Trophoblast cell (in vitro differentiated cells and primary cell): ENCODE results near the gene GPR34.

Experiments
- DNase-seq, 2 donors: peaks; one replicate each; pipeline ENCODE4 v3.0.0-alpha.2; 2016
- H2AFZ ChIP-seq: 2 replicates; pipeline ENCODE4 v1.6.1; 2013; ENCODE audit warnings: low read length, moderate library complexity, mild to moderate bottlenecking; ENCODE audit not compliant: insufficient read depth, poor library complexity
- H2AK5ac ChIP-seq: 2 replicates; pipeline ENCODE4 v1.6.1; 2013; ENCODE audit warnings: mild to moderate bottlenecking, low read length
- H2BK120ac ChIP-seq: 2 replicates; pipeline ENCODE4 v1.6.1; 2013; ENCODE audit warnings: low read length, mild to moderate bottlenecking, moderate library complexity; ENCODE audit not compliant: insufficient read depth, poor library complexity
- H2BK12ac ChIP-seq: 2 replicates; pipeline ENCODE4 v1.6.1; 2013; ENCODE audit warnings: mild to moderate bottlenecking, low read length, moderate library complexity
- H2BK5ac ChIP-seq: 2 replicates; pipeline ENCODE4 v1.6.1; 2013; ENCODE audit warnings: low read length, low read depth, moderate library complexity, mild to moderate bottlenecking; ENCODE audit not compliant: poor library complexity
- H3K14ac ChIP-seq: 2 replicates; pipeline ENCODE4 v1.6.1; 2013; ENCODE audit warnings: mild to moderate bottlenecking, low read length
- H3K18ac ChIP-seq: 2 replicates; pipeline ENCODE4 v1.6.1; 2013; ENCODE audit warnings: mild to moderate bottlenecking, low read length
- H3K23ac ChIP-seq: 2 replicates; pipeline ENCODE4 v1.6.1; 2013; ENCODE audit warnings: low read length
- H3K27ac ChIP-seq: 2 replicates; pipeline ENCODE4 v1.5.1; 2013; ENCODE audit warnings: low read depth, mild to moderate bottlenecking, inconsistent platforms, low read length, moderate library complexity
- H3K27me3 ChIP-seq: 2 replicates; pipeline ENCODE4 v1.6.1; 2013; ENCODE audit warnings: inconsistent platforms, mild to moderate bottlenecking, low read length, moderate library complexity; ENCODE audit not compliant: insufficient read depth
- H3K36me3 ChIP-seq, 2 experiments: 1 replicate in 1 of 2; 2 replicates in 1 of 2; pipeline ENCODE4 v1.6.1; 2013; ENCODE audit warnings: low read length in 2 of 2, mild to moderate bottlenecking in 2 of 2, moderate library complexity in 1 of 2; ENCODE audit not compliant: insufficient read depth in 2 of 2, control insufficient read depth in 1 of 2
- H3K4ac ChIP-seq: 2 replicates; pipeline ENCODE4 v1.6.1; 2013; ENCODE audit warnings: low read depth, mild to moderate bottlenecking, low read length, moderate library complexity
- H3K4me1 ChIP-seq, 2 experiments: 1 replicate in 1 of 2; 2 replicates in 1 of 2; pipeline ENCODE4 v1.6.1; 2013; ENCODE audit warnings: low read length in 2 of 2, mild to moderate bottlenecking in 2 of 2, moderate library complexity in 1 of 2; ENCODE audit not compliant: insufficient read depth in 2 of 2, control insufficient read depth in 1 of 2
- H3K4me2 ChIP-seq: 2 replicates; pipeline ENCODE4 v1.6.1; 2013; ENCODE audit warnings: inconsistent platforms, mild to moderate bottlenecking, low read length, moderate library complexity
- H3K4me3 ChIP-seq: 2 replicates; pipeline ENCODE4 v1.5.1; 2013; ENCODE audit warnings: mild to moderate bottlenecking, low read depth, low read length, inconsistent platforms
- H3K79me1 ChIP-seq: one replicate; pipeline ENCODE4 v1.6.1; 2013; ENCODE audit warnings: low read length
- H3K79me2 ChIP-seq: 2 replicates; pipeline ENCODE4 v1.6.1; 2013; ENCODE audit warnings: low read length, mild to moderate bottlenecking; ENCODE audit not compliant: control insufficient read depth, insufficient read depth, poor library complexity
- H3K9ac ChIP-seq: 2 replicates; pipeline ENCODE4 v1.6.1; 2013; ENCODE audit warnings: mild to moderate bottlenecking, low read length
- H3K9me3 ChIP-seq: 2 replicates; pipeline ENCODE4 v1.6.1; 2013; ENCODE audit warnings: low read depth, mild to moderate bottlenecking, control low read depth, inconsistent platforms, low read length; ENCODE audit not compliant: insufficient read depth
- H4K12ac ChIP-seq: 2 replicates; pipeline ENCODE4 v1.6.1; 2013; ENCODE audit warnings: low read depth, mild to moderate bottlenecking, low read length, moderate library complexity
- H4K8ac ChIP-seq: 2 replicates; pipeline ENCODE4 v1.6.1; 2013; ENCODE audit warnings: low read depth, mild to moderate bottlenecking, low read length, moderate library complexity
- H4K91ac ChIP-seq: one replicate; pipeline ENCODE4 v1.6.1; 2013; ENCODE audit warnings: low read depth, mild to moderate bottlenecking, low read length, moderate library complexity
- WGBS: extraction: QIAGEN DNeasy Blood & Tissue Kit; methylation state at CpG from one replicate; pipeline ENCODE4 v1.1.7; 2013; ENCODE audit warnings: missing lambda C conversion rate; ENCODE audit not compliant: insufficient read length, insufficient coverage; ENCODE audit errors: extremely low coverage; 5-methylcytosine and 5-hydroxymethylcytosine counted together

GPR34 gene

DNA sequence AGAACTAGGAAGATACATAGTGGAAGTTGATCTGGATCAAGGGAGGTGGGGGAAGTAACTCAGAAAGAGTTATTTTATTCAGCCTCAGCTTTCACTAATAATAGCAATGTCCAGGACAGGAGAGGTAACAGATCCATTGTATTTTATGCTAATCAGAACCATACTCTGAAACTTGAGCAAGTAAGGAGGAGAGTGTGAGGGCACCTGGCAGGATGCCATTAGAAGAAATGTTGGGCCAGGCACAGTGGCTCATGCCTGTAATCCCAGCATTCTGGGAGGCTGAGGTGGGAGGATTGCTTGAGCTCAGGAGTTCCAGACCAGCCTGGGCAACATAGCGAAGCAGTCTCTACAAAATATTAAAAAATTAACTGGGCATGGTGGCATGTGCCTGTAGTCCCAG lies 16.3 kb downstream of the GPR34 start:
- no peak for DNase-seq
- H4K8ac ChIP-seq = no peak overlapping the region
- no peaks in the 10 kb centered on the region for H3K9me3 ChIP-seq
- H2BK5ac ChIP-seq = no peak overlapping the region
- H3K79me2 ChIP-seq = no peaks in the 10 kb centered on the region
- H3K23ac ChIP-seq = no peak overlapping the region
- H2AFZ ChIP-seq = no peak overlapping the region
- WGBS = no CpG with 5 or more reads among the region's 1 CpG
- no peak overlapping the region for H4K12ac ChIP-seq
- no peak overlapping the region for H3K18ac ChIP-seq
- no peak overlapping the region for H2BK120ac ChIP-seq
- H3K14ac ChIP-seq = no peak overlapping the region
- H2AK5ac ChIP-seq = no peak overlapping the region
- no peak overlapping the region for H2BK12ac ChIP-seq
- no peaks in the 10 kb centered on the region for H3K79me1 ChIP-seq
- no peak overlapping the region for H4K91ac ChIP-seq
- no peak overlapping the region for H3K27ac ChIP-seq
- H3K36me3 ChIP-seq = no peaks in the 10 kb centered on the region
- no peaks in the 10 kb centered on the region for H3K4me1 ChIP-seq
- H3K4ac ChIP-seq = no peak overlapping the region
- H3K4me2 ChIP-seq = no peak overlapping the region
- no peak overlapping the region for H3K4me3 ChIP-seq
- no peaks in the 10 kb centered on the region for H3K27me3 ChIP-seq
- no peak overlapping the region for H3K9ac ChIP-seq

DNA sequence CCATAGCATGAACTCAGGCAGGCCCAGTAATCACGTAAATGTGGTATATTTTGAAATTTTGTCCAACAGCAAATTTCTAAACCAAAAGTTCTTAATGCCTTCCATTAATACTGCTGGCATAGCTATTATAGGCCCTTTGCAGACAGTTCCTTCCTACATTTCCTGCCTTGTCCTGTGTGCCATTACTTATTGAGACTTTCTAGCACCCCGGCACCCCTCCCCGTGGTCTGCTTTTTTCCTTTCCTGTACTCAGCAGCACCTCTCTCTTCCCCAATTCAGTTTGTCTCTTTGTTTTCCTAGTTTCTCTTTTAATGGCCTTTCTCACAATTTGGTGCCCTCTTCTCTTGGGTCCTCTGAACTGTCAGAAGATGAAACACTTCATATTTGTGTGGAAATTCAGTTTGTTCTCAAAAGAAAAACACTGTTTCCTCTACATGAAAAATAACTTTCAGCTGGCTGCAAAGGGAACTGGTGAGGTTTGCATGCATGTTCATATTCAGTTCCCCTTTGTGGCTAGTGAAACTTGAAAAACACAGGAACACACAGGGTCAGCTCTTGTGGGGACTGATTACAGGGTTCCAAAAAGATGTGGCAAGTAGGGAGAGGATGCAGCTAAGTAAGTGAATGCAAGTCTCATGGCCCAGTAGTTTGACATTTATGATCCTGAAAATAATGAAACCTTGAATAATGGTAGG lies 17.1 kb downstream of the GPR34 start:
- H2AK5ac ChIP-seq = no peak overlapping the region
- no peaks in the 10 kb centered on the region for H3K9me3 ChIP-seq
- no peak overlapping the region for H3K9ac ChIP-seq
- WGBS = no CpG with 5 or more reads among the region's 3 CpGs
- no peak overlapping the region for H3K23ac ChIP-seq
- H3K4ac ChIP-seq = no peak overlapping the region
- no peaks in the 10 kb centered on the region for H3K79me2 ChIP-seq
- H3K14ac ChIP-seq = no peak overlapping the region
- no peak overlapping the region for H2AFZ ChIP-seq
- H2BK120ac ChIP-seq = no peak overlapping the region
- H3K4me1 ChIP-seq = no peaks in the 10 kb centered on the region
- H4K12ac ChIP-seq = no peak overlapping the region
- H4K8ac ChIP-seq = no peak overlapping the region
- no peak for DNase-seq
- H3K79me1 ChIP-seq = no peaks in the 10 kb centered on the region
- H3K4me2 ChIP-seq = no peak overlapping the region
- H3K27ac ChIP-seq = no peak overlapping the region
- H2BK5ac ChIP-seq = no peak overlapping the region
- no peaks in the 10 kb centered on the region for H3K36me3 ChIP-seq
- no peak overlapping the region for H3K18ac ChIP-seq
- no peak overlapping the region for H3K4me3 ChIP-seq
- no peaks in the 10 kb centered on the region for H3K27me3 ChIP-seq
- no peak overlapping the region for H2BK12ac ChIP-seq
- no peak overlapping the region for H4K91ac ChIP-seq

DNA sequence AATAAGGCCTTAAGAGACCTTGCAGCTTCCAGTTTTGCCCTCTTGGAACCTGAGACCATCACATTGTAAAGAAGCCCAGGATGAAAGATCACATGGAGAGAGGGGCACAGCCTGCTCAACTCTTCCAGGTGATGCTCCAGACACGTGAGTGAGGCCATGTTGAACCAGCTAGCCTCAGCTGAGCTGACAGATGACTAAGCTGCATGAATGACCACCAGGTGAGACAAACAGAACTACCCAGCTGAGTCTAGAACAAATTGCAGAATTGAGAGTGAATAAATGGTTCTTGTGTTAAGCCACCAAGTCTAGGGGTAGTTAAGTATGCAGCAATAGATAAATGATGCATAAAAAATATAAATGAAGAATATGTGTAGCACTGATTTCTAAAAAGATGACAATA lies 18.4 kb downstream of the GPR34 start:
- no peaks in the 10 kb centered on the region for H3K36me3 ChIP-seq
- no peaks in the 10 kb centered on the region for H3K79me2 ChIP-seq
- H2AK5ac ChIP-seq = no peak overlapping the region
- no peak overlapping the region for H3K14ac ChIP-seq
- WGBS = no CpG with 5 or more reads among the region's 1 CpG
- H3K23ac ChIP-seq = no peak overlapping the region
- no peaks in the 10 kb centered on the region for H3K4me1 ChIP-seq
- H2BK5ac ChIP-seq = no peak overlapping the region
- H3K79me1 ChIP-seq = no peaks in the 10 kb centered on the region
- no peak for DNase-seq
- H3K9ac ChIP-seq = no peak overlapping the region
- no peak overlapping the region for H2AFZ ChIP-seq
- no peak overlapping the region for H3K4ac ChIP-seq
- H4K8ac ChIP-seq = no peak overlapping the region
- no peak overlapping the region for H3K4me3 ChIP-seq
- H4K91ac ChIP-seq = no peak overlapping the region
- H2BK12ac ChIP-seq = no peak overlapping the region
- no peak overlapping the region for H3K4me2 ChIP-seq
- H3K27ac ChIP-seq = no peak overlapping the region
- H3K9me3 ChIP-seq = no peaks in the 10 kb centered on the region
- no peak overlapping the region for H3K18ac ChIP-seq
- no peak overlapping the region for H4K12ac ChIP-seq
- H2BK120ac ChIP-seq = no peak overlapping the region
- no peaks in the 10 kb centered on the region for H3K27me3 ChIP-seq

GRCh38 chrX:41708486-41708885 lies 19.7 kb downstream of the GPR34 start:
- H3K27ac ChIP-seq = no peak overlapping the region
- H3K36me3 ChIP-seq = no peaks in the 10 kb centered on the region
- H3K18ac ChIP-seq = no peak overlapping the region
- H3K4me1 ChIP-seq = no peaks in the 10 kb centered on the region
- no peaks in the 10 kb centered on the region for H3K79me1 ChIP-seq
- H2AK5ac ChIP-seq = no peak overlapping the region
- no peak overlapping the region for H2AFZ ChIP-seq
- H3K9ac ChIP-seq = no peak overlapping the region
- no peak overlapping the region for H3K23ac ChIP-seq
- no peak overlapping the region for H2BK120ac ChIP-seq
- H2BK5ac ChIP-seq = no peak overlapping the region
- no peak overlapping the region for H2BK12ac ChIP-seq
- no peak overlapping the region for H4K91ac ChIP-seq
- WGBS = no CpG with 5 or more reads among the region's 3 CpGs
- DNase-seq = no peak
- no peak overlapping the region for H4K12ac ChIP-seq
- H4K8ac ChIP-seq = no peak overlapping the region
- H3K27me3 ChIP-seq = no peaks in the 10 kb centered on the region
- H3K4me3 ChIP-seq = no peak overlapping the region
- H3K14ac ChIP-seq = no peak overlapping the region
- no peaks in the 10 kb centered on the region for H3K79me2 ChIP-seq
- H3K4me2 ChIP-seq = no peak overlapping the region
- H3K9me3 ChIP-seq = no peaks in the 10 kb centered on the region
- H3K4ac ChIP-seq = no peak overlapping the region
